IPS-15b (cell line): ENCODE measurements around the gene KRTCAP2.
"Not testable (repeated sequence)": the region's sequence is repeated elsewhere in the genome, so short reads cannot be mapped to it uniquely, and the experiment has no call there.

Source experiments
- H3K27me3 ChIP-seq: one replicate; pipeline ENCODE4 v1.6.1; 2013; ENCODE audit warnings: low read length; ENCODE audit not compliant: control insufficient read depth, insufficient read depth
- H3K36me3 ChIP-seq: one replicate; pipeline ENCODE4 v1.6.1; 2013; ENCODE audit warnings: low read length; ENCODE audit not compliant: control insufficient read depth, insufficient read depth
- H3K4me1 ChIP-seq: one replicate; pipeline ENCODE4 v1.6.1; 2013; ENCODE audit warnings: mild to moderate bottlenecking, low read length; ENCODE audit not compliant: control insufficient read depth, insufficient read depth
- H3K4me3 ChIP-seq: one replicate; pipeline ENCODE4 v1.5.1; 2013; ENCODE audit warnings: low read depth, low read length
- H3K9ac ChIP-seq: one replicate; pipeline ENCODE4 v1.6.1; 2013; ENCODE audit warnings: low read depth, mild to moderate bottlenecking, low read length
- H3K9me3 ChIP-seq: one replicate; pipeline ENCODE4 v1.6.1; 2013; ENCODE audit warnings: mild to moderate bottlenecking, low read length; ENCODE audit not compliant: control insufficient read depth, insufficient read depth

Gene KRTCAP2

DNA sequence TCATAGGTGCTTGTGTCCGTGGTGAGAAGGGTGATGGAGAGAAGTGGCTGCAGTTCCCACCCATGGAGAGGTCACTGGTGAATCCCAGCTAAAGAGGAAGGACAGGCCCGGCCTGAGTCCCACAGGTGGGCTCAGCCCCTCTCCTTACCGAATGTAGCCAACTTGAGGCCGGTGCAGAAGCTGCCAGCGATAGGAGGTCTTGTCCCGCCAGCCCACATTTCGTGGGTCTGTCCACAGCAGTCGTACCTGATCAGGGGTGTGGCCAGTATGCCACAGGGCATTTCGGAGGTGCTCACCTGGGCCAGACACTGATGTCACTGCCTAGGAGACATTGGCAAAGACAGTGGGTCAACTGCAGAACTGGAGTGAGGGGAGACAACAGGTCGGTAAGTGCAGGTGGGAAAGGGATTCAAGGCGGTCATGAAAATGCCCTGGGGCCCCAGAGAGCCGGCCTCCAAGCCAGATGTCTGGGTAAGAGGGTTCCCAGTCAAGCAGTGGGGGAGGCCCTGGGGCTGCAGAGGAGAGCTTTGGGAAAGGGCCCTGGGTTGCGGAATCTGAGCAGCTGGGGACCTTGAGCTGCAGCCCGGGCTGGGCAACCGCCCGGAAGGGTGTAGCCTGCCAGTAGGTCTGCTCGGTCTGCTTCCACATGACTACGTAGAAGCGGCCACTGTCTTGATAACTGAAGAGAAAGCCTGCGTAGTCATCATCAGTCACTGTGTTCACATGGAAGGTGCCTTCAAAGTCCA lies 24.0 kb upstream of the KRTCAP2 start:
- H3K9me3 ChIP-seq: no peaks in the 10 kb centered on the region
- H3K4me1 ChIP-seq: peaks cover 13% of the 10 kb centered on the region
- H3K36me3 ChIP-seq: peaks cover 50% of the 10 kb centered on the region
- H3K27me3 ChIP-seq: no peaks in the 10 kb centered on the region
- peak overlapping the region; percentile 2 for H3K9ac ChIP-seq
- peak overlapping the region; percentile 38 for H3K4me3 ChIP-seq

DNA sequence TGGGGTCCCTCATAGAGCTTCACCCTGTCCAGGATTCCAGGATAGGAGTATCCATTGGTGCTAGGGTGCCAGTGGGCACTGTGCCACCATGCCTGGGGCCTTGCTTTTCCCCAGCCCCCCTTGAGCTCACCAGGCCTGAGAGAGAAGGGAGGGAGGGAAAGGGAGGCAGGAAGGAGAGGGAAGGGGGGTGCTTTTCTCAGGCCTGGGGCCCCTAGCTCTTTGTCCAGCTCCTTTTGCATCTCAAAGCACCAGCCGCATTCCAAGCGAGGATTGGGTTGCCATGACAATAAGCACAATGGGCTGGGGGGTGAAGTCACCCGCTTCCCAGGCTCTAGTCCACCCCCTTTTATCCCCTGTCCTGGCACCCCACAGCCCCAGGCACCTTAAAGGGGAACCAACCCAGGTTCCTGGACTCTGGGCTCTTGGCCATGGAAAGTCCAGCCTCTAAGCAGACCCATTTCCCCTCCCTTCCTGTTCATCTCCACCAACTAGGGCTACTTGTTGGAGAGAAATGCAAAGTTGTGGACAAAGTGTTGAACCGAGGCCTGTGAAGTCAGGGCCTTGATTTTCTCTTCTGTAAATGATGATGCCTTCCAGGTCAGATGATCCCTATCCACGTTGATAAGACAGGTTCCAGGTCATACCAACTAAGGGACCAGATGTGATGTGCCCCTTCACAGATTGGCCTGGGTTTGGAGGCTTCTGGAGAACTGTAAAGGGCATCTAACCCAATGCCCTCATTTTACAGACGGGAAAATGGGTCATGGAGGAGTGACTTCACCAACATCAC lies 23.2 kb upstream of the KRTCAP2 start:
- H3K9me3 ChIP-seq: no peaks in the 10 kb centered on the region
- peak overlapping the region; percentile 99 for H3K4me3 ChIP-seq
- H3K27me3 ChIP-seq: no peaks in the 10 kb centered on the region
- H3K9ac ChIP-seq: peak overlapping the region; percentile 79
- peaks cover 43% of the 10 kb centered on the region for H3K36me3 ChIP-seq
- H3K4me1 ChIP-seq: peaks cover 13% of the 10 kb centered on the region

DNA sequence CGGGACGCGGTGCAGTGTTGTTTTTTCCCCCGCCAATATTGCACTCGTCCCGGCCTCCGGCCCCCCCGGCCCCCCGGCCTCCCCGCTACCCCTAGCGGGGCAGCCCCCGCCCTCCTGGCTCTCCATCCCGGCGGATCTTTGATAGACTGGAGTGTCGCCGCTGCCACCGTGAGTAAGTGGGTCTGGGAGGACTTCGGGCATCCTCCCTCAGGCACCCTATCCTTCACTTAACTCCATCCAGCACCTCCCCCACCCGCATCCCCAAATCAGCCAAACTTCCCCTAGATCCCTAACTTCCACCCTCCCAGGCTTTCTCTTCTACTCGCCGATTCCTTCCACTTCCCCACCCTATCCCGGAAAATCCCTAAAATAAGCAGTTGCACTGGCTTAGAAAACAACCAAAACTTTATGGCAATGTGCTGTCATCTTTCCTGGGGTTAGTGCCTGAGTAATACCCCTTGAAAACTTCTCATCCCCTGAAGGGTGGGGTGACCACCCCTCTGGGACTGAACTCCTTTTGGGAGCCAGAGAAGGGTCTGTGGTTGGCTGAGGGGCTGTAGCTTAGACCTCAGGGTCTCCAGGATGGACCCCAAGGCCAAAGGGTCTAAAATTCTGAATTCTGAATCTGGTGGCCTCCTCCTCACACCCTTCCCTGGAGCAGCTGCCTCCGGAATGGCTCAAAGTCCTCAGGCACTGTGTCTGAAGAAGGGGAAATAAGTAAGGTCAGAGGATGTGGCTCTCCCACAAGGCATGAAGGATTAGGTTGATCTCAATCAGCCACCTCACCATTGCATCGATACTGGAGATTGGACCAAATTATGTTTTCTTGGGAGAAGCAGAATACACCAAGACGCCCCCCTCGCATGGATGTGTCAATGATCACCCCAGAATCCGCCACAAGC lies 22.3 kb upstream of the KRTCAP2 start:
- peak overlapping the region; percentile 79 for H3K9ac ChIP-seq

DNA sequence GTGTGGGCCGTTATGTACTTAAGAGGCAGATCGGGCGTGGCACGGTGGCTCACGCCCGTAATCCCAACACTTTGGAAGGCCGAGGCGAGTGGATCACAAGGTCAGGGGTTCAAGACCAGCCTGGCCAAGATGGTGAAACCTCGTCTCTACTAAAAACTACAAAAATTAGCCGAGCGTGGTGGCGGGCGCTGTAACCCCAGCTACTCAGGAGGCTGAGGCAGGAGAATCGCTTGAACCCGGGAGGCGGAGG lies 20.8 kb upstream of the KRTCAP2 start:
- peak overlapping the region; percentile 99 for H3K4me3 ChIP-seq
- H3K9ac ChIP-seq: peak overlapping the region; percentile 87
- H3K36me3 ChIP-seq: peaks cover 25% of the 10 kb centered on the region
- peaks cover 13% of the 10 kb centered on the region for H3K4me1 ChIP-seq
- not testable (repeated sequence) for H3K27me3 ChIP-seq, H3K9me3 ChIP-seq

More for the DNA sequence above, 22.3 kb upstream of the KRTCAP2 start:
- Histone ChIP-seq H3K4me3 (peak overlapping the region; percentile 99), H3K9me3 (no peaks in the 10 kb centered on the region), H3K27me3 (no peaks in the 10 kb centered on the region), H3K36me3 (peaks cover 35% of the 10 kb centered on the region), H3K4me1 (peaks cover 13% of the 10 kb centered on the region)

DNA sequence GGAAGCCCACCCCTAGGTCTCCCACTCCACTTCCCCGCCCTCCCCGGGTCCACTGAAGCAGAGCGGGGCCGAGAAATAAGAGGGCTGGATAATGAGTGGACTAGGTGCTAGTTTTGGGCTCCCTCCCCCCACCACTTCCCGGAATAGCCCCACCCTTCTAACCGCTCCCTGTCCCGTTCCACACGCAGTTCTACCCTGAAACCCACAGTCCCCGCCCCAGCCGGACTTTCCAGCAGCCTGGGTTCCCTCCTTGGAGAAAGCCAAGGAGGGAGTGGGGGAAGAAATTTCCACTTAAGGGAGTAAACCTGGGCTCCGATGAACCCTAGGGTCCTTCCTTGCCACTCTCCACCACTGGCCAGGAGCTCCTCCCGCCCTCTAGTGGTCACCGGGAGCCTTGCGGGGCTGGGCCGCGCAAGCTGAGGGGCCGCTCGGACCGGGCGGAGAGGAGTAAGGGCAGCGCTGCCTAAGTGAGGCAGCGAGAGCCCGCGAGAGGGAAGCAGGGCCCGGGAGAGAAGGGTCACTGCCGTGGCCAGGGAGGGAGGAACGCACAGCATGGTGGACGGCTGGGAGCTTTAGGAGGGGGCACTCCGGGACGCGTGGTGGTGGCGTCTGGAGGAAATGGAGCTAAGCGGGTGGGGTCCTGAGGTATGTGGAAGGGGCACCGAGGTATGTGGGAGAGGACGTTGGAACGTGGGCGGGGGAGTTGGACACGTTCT lies 20.3 kb upstream of the KRTCAP2 start:
- Histone ChIP-seq H3K27me3 (no peaks in the 10 kb centered on the region), H3K9me3 (no peaks in the 10 kb centered on the region), H3K9ac (peak overlapping the region; percentile 87), H3K4me3 (peak overlapping the region; percentile 99), H3K36me3 (peaks cover 21% of the 10 kb centered on the region), H3K4me1 (peaks cover 13% of the 10 kb centered on the region)

DNA sequence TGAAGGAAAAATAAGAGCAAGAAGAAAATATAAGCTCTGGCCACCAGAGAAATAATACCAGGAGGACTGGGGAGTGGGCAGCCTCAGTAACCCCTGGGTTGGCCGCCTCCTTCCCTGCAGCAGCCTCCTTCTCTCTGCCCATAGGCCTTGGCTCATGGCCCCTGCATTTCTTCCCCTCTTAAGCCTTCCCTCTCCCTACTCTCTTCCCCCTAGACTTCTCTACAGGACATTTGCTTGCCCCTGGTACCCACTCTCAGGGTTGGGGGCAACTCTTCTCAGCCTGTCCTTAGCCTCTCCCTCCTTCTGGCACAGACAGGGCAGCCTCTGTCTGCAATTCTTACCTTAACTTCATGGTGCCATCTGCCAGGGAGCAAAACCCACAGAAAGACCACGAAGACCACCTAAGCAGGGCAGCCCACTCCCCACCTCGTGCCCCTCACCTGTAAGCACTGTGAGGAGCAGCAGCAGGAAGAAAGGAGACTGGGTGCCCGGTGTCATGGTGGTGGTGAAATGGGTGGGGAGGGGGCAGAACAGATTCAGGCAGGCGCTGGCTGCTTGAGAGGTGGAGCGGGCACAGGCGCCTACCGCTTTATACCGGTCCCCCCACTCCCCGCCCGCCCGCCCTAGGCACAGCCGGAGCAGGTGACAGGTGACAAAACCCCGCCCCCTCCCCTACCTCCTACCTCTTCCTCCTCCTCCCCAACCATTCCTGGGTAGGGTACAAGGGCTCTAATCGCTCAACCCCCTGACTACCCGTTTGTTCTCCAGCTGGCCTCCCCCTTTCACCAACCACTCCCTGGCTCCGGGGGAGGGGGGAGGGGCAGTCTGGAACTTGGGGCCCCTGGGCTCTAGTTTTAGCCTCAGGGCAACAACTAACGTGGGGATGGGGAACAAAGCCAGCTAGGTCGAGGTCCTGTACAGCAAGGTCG lies 19.5 kb upstream of the KRTCAP2 start:
- Histone ChIP-seq H3K4me1 (peaks cover 13% of the 10 kb centered on the region), H3K9me3 (no peaks in the 10 kb centered on the region), H3K27me3 (no peaks in the 10 kb centered on the region), H3K9ac (no peak overlapping the region), H3K4me3 (peak overlapping the region; percentile 99), H3K36me3 (peaks cover 13% of the 10 kb centered on the region)

DNA sequence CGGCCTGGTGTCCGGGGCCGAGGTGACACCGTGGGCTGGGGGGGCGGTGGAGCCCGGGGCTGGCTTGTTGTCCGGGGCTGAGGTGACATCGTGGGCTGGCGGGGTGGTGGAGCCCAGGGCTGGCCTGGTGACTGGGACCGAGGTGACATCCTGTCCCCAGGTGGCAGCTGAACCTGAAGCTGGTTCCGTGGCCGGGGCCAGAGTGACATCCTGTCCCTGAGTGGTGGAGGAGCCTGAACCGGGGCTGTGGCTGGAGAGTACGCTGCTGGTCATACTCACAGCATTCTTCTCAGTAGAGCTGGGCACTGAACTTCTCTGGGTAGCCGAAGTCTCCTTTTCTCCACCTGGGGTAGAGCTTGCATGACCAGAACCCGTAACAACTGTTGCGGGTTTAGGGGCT lies 18.8 kb upstream of the KRTCAP2 start:
- H3K9ac ChIP-seq: no peak overlapping the region
- H3K4me3 ChIP-seq: no peak overlapping the region
- H3K9me3 ChIP-seq: no peaks in the 10 kb centered on the region
- H3K27me3 ChIP-seq: no peaks in the 10 kb centered on the region
- H3K36me3 ChIP-seq: peaks cover 6% of the 10 kb centered on the region
- peaks cover 9% of the 10 kb centered on the region for H3K4me1 ChIP-seq

DNA sequence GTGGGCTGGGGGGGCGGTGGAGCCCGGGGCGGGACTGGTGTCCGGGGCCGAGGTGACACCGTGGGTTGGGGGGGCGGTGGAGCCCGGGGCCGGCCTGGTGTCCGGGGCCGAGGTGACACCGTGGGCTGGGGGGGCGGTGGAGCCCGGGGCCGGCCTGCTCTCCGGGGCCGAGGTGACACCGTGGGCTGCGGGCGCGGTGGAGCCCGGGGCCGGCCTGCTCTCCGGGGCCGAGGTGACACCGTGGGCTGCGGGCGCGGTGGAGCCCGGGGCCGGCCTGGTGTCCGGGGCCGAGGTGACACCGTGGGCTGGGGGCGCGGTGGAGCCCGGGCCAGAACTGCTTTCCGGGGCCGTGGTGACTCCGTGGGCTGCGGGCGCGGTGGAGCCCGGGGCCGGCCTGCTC lies 16.8 kb upstream of the KRTCAP2 start:
- H3K27me3 ChIP-seq, H3K36me3 ChIP-seq, H3K9ac ChIP-seq, H3K4me3 ChIP-seq, H3K9me3 ChIP-seq: not testable (repeated sequence)
- peaks cover 14% of the 10 kb centered on the region for H3K4me1 ChIP-seq

DNA sequence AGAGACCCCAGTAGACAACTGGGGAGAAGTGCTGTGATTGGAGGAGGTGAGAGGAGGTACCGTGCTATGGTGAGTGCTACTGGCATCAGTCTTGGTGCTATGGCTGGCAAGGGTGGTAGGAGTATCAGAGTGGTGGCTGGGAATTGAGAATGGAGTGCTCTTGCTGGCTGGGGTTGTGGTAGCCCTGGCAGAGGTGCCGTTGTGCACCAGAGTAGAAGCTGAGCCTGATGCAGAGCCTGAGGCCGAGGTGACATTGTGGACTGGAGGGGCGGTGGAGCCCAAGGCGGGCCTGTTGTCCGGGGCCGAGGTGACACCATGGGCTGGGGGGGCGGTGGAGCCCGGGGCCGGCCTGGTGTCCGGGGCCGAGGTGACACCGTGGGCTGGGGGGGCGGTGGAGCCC lies 15.2 kb upstream of the KRTCAP2 start:
- H3K27me3 ChIP-seq: no peaks in the 10 kb centered on the region
- H3K9me3 ChIP-seq: no peaks in the 10 kb centered on the region
- peaks cover 10% of the 10 kb centered on the region for H3K36me3 ChIP-seq
- H3K4me3 ChIP-seq: no peak overlapping the region
- H3K4me1 ChIP-seq: peaks cover 14% of the 10 kb centered on the region
- H3K9ac ChIP-seq: no peak overlapping the region

DNA sequence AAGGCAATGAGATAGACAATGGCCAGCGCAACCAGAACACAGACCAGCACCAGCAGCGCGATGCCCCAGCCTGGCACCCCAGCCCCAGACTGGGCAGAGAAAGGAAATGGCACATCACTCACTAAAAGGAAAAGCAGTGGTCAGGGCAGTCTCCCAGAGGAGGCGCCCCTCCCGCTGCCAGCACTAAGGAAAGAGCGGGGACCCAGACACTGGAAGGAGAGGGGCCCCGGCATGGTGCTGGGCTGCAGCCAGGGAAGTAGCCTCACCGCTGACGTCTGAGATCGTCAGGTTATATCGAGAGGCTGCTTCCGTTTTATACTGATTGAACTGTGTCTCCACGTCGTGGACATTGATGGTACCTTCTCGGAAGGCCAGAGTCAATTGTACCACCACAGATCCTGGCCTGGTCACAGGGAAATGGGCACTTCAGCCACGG lies 14.4 kb upstream of the KRTCAP2 start:
- Histone ChIP-seq H3K4me1 (peaks cover 12% of the 10 kb centered on the region), H3K36me3 (peaks cover 10% of the 10 kb centered on the region), H3K27me3 (no peaks in the 10 kb centered on the region), H3K9me3 (no peaks in the 10 kb centered on the region), H3K4me3 (no peak overlapping the region), H3K9ac (no peak overlapping the region)
